Dendritic cell treated with granulocyte-macrophage colony-stimulating factor and Interleukin-4, amounts not matched to agents 40 ng/mL and 50 ng/mL, for 4 days (primary cell): ENCODE data around the gene ZNF559.

ENCODE experiments used
- H3K27ac Mint-ChIP-seq: one replicate; pipeline ENCODE4 v1.8.0; 2022; ENCODE audit warnings: mild to moderate bottlenecking, mixed read lengths
- H3K27me3 Mint-ChIP-seq: one replicate; pipeline ENCODE4 v1.8.0; 2022; ENCODE audit warnings: mild to moderate bottlenecking, mixed read lengths
- H3K36me3 Mint-ChIP-seq: one replicate; pipeline ENCODE4 v1.8.0; 2022; ENCODE audit warnings: low read depth, mixed read lengths
- H3K4me1 Mint-ChIP-seq: one replicate; pipeline ENCODE4 v1.8.0; 2022; ENCODE audit warnings: low read depth, mixed read lengths
- H3K4me3 Mint-ChIP-seq: one replicate; pipeline ENCODE4 v1.8.0; 2022; ENCODE audit warnings: mild to moderate bottlenecking, moderate library complexity, mixed read lengths
- H3K9me3 Mint-ChIP-seq: one replicate; pipeline ENCODE4 v1.8.0; 2022; ENCODE audit warnings: mixed read lengths
- intact Hi-C: fragments of 100-400 bp; cut with micrococcal nuclease; formaldehyde crosslinking; loops from one replicate; pipeline ENCODE4 v1.15.0; 2022

ZNF559 gene

DNA sequence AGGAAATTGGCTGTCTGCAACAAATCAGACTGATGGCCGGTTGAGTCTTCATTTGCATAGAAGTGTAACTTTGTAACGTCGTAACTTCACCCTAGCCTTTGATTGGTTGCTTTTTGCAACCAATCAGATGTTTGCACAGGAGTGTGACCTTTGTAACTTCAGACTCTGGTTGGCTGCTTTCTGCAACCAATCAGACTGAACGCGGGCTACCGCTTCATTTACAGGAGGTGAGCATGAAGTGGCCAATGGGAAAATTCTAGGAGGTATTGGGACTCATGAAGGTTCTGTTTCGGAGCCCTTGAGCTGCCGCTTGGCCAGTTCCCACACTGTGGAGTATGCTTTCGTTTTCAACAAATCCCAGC lies 441 bp upstream of the ZNF559 start:
- peak overlapping the region; percentile 93 for H3K4me3 Mint-ChIP-seq
- intact Hi-C loops: no loop called here
- peak overlapping the region; percentile 92 for H3K27ac Mint-ChIP-seq
- peaks cover 62% of the 10 kb centered on the region for H3K36me3 Mint-ChIP-seq
- peaks cover 63% of the 10 kb centered on the region for H3K9me3 Mint-ChIP-seq
- peaks cover 17% of the 10 kb centered on the region for H3K4me1 Mint-ChIP-seq
- H3K27me3 Mint-ChIP-seq: peaks cover 1% of the 10 kb centered on the region

GRCh38 chr19:9324584-9324962 lies 594 bp downstream of the ZNF559 start:
- peak overlapping the region; percentile 93 for H3K4me3 Mint-ChIP-seq
- peaks cover 67% of the 10 kb centered on the region for H3K9me3 Mint-ChIP-seq
- intact Hi-C loops: loop anchor here (1.0 kb wide), 1 partner anchor 15 kb away; the partner anchor contains the start of gene ZNF699
- H3K4me1 Mint-ChIP-seq: peaks cover 17% of the 10 kb centered on the region
- peak overlapping the region; percentile 92 for H3K27ac Mint-ChIP-seq
- H3K36me3 Mint-ChIP-seq: peaks cover 73% of the 10 kb centered on the region
- H3K27me3 Mint-ChIP-seq: peaks cover 1% of the 10 kb centered on the region

- Mint-ChIP-seq H3K4me3 (no peak overlapping the region), H3K9me3 (peaks cover 84% of the 10 kb centered on the region), H3K27ac (no peak overlapping the region), H3K4me1 (peaks cover 3% of the 10 kb centered on the region), H3K36me3 (peaks cover 93% of the 10 kb centered on the region), H3K27me3 (no peaks in the 10 kb centered on the region)
- intact Hi-C loops: no loop called here
Measured at GRCh38 chr19:9329999-9330398, 6.0 kb downstream of the ZNF559 start.

DNA sequence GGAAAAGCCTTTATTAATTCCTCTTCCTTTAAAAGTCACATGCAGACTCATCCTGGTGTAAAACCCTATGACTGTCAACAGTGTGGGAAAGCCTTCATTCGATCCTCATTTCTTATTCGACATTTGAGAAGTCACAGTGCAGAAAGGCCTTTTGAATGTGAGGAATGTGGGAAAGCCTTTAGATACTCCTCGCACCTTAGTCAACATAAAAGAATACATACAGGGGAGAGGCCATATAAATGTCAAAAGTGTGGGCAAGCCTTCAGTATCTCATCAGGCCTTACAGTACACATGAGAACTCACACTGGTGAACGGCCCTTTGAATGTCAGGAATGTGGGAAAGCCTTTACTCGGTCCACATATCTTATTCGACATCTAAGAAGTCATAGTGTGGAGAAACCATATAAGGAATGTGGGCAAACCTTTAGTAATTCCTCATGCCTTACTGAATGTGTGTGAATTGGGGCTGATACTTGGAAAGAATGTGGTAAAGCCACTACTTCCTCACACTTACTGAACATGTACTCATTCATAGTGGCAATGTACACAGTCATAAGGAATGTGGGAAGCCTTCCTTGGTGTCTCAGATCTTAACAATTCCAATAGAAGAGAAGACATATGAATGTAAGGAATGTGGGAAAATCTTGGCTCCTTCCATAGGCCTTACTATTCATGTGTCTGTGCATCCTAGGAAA lies 18.8 kb downstream of the ZNF559 start:
- Mint-ChIP-seq H3K36me3 (peaks cover 81% of the 10 kb centered on the region), H3K4me1 (no peaks in the 10 kb centered on the region), H3K9me3 (peaks cover 92% of the 10 kb centered on the region), H3K4me3 (no peak overlapping the region), H3K27me3 (no peaks in the 10 kb centered on the region), H3K27ac (no peak overlapping the region)
- intact Hi-C loops: no loop called here

DNA sequence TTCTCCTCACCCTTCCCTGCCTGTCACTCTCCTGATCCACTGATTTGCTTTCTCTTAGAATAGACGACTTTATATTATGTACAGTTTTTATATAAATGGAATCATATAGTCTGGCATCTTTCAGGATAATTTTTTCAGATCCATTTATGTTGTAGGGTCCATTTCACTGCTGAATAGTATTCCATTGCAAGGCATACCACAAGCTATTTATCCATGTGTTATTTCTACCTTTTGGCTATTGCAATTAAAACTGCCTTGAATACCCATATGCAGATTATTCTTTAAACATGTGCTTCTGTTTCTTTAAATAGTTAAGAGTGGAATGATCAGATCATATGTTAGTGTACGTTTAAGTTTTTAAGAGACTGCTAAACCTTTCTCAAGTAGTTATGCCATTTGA lies 21.0 kb downstream of the ZNF559 start:
- Mint-ChIP-seq H3K27me3 (no peaks in the 10 kb centered on the region), H3K4me3 (no peak overlapping the region), H3K27ac (no peak overlapping the region), H3K4me1 (no peaks in the 10 kb centered on the region), H3K36me3 (peaks cover 69% of the 10 kb centered on the region), H3K9me3 (peaks cover 92% of the 10 kb centered on the region)
- intact Hi-C loops: no loop called here

DNA sequence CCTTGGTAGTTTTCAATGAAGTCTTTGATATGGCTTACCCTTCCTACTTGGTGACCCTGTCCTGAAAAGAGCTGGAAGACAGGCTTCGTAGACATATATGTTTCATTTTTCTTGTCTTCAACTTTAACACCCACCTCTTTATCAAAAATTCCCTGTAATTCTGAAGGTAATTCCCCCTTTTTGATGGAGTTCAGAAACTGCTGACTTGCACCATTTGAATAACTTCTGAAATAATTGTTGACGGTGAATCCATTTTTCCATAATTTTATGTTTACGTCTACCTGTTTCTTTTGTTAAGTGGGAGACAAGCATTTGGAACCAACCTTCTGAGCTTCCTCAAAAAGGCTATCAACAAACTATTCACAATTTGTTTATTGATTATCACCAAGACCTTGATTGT lies 24.3 kb downstream of the ZNF559 start:
- H3K4me3 Mint-ChIP-seq: no peak overlapping the region
- intact Hi-C loops: no loop called here
- no peaks in the 10 kb centered on the region for H3K4me1 Mint-ChIP-seq
- H3K9me3 Mint-ChIP-seq: peaks cover 88% of the 10 kb centered on the region
- H3K36me3 Mint-ChIP-seq: peaks cover 43% of the 10 kb centered on the region
- H3K27ac Mint-ChIP-seq: no peak overlapping the region
- no peaks in the 10 kb centered on the region for H3K27me3 Mint-ChIP-seq

GRCh38 chr19:9348671-9349070 lies 24.7 kb downstream of the ZNF559 start:
- H3K9me3 Mint-ChIP-seq: peaks cover 84% of the 10 kb centered on the region
- H3K36me3 Mint-ChIP-seq: peaks cover 39% of the 10 kb centered on the region
- H3K4me3 Mint-ChIP-seq: no peak overlapping the region
- intact Hi-C loops: no loop called here
- no peak overlapping the region for H3K27ac Mint-ChIP-seq
- H3K27me3 Mint-ChIP-seq: no peaks in the 10 kb centered on the region
- no peaks in the 10 kb centered on the region for H3K4me1 Mint-ChIP-seq

GRCh38 chr19:9352505-9352904 lies 28.5 kb downstream of the ZNF559 start:
- H3K4me3 Mint-ChIP-seq: no peak overlapping the region
- peaks cover 87% of the 10 kb centered on the region for H3K9me3 Mint-ChIP-seq
- H3K4me1 Mint-ChIP-seq: no peaks in the 10 kb centered on the region
- no peak overlapping the region for H3K27ac Mint-ChIP-seq
- intact Hi-C loops: no loop called here
- H3K27me3 Mint-ChIP-seq: no peaks in the 10 kb centered on the region
- peaks cover 20% of the 10 kb centered on the region for H3K36me3 Mint-ChIP-seq

DNA sequence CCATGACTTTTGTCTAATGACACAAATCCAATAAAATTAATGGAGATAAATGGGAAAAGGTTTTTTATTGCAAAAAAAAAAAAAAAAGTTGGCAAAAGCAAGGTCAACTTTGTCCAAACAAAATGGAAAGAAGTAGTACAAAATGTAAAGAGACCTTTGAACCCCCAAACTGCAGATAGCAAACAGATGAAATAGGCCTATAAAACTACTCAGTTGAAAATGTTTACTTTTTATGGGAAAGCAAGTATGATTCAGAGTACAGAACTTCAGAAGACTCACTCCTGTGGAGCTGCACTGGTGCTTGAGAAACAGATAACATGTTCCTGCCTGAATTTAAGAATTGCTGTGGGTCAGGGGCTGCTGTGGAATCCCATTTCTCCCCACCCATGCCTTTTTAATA lies 29.0 kb downstream of the ZNF559 start:
- intact Hi-C loops: no loop called here
- Mint-ChIP-seq H3K4me3 (no peak overlapping the region), H3K36me3 (peaks cover 25% of the 10 kb centered on the region), H3K27me3 (no peaks in the 10 kb centered on the region), H3K9me3 (peaks cover 87% of the 10 kb centered on the region), H3K4me1 (no peaks in the 10 kb centered on the region), H3K27ac (no peak overlapping the region)

GRCh38 chr19:9354651-9355050 lies 30.7 kb downstream of the ZNF559 start:
- peaks cover 81% of the 10 kb centered on the region for H3K9me3 Mint-ChIP-seq
- no peaks in the 10 kb centered on the region for H3K27me3 Mint-ChIP-seq
- peaks cover 14% of the 10 kb centered on the region for H3K36me3 Mint-ChIP-seq
- no peak overlapping the region for H3K4me3 Mint-ChIP-seq
- H3K27ac Mint-ChIP-seq: no peak overlapping the region
- no peaks in the 10 kb centered on the region for H3K4me1 Mint-ChIP-seq
- intact Hi-C loops: no loop called here

- peak within 1 kb of the TSS; percentile 35 for H3K4me3 Mint-ChIP-seq
- no peak within 1 kb of the TSS for H3K27ac Mint-ChIP-seq
- H3K27me3 Mint-ChIP-seq: peaks cover 13% of the 10 kb centered on the region
- intact Hi-C loops: no loop called here
- H3K36me3 Mint-ChIP-seq: peaks cover 10% of the 10 kb centered on the region
- H3K9me3 Mint-ChIP-seq: peaks cover 54% of the 10 kb centered on the region
- H3K4me1 Mint-ChIP-seq: no peaks in the 10 kb centered on the region
Measured at GRCh38 chr19:9362905-9363304, 38.9 kb downstream of the ZNF559 start, which contains the start of gene ZNF177. ZNF177 (plus strand) TSS chr19:9363013; CDS start chr19:9378312, 15,299 bp downstream.

- Mint-ChIP-seq H3K27ac (no peak overlapping the region), H3K36me3 (no peaks in the 10 kb centered on the region), H3K27me3 (no peaks in the 10 kb centered on the region), H3K4me3 (no peak overlapping the region), H3K4me1 (no peaks in the 10 kb centered on the region), H3K9me3 (peaks cover 80% of the 10 kb centered on the region)
- intact Hi-C loops: no loop called here
Measured at GRCh38 chr19:9370738-9371619, 47.0 kb downstream of the ZNF559 start.

- H3K27me3 Mint-ChIP-seq: no peaks in the 10 kb centered on the region
- no peak overlapping the region for H3K4me3 Mint-ChIP-seq
- peaks cover 63% of the 10 kb centered on the region for H3K36me3 Mint-ChIP-seq
- H3K27ac Mint-ChIP-seq: no peak overlapping the region
- intact Hi-C loops: no loop called here
- H3K4me1 Mint-ChIP-seq: no peaks in the 10 kb centered on the region
- H3K9me3 Mint-ChIP-seq: peaks cover 89% of the 10 kb centered on the region
Measured at GRCh38 chr19:9381361-9381785, 57.4 kb downstream of the ZNF559 start.
